Astrocyte of the hippocampus (primary cell): Measurements from ENCODE around the gene KRTAP10-6.
"Not testable (repeated sequence)": the region's sequence is repeated elsewhere in the genome, so short reads cannot be mapped to it uniquely, and the experiment has no call there.

Experiments
- DNase-seq: peaks from one replicate; pipeline ENCODE4 v3.0.0; 2011; ENCODE audit warnings: low read depth, low spot score

The KRTAP10-6 gene

DNA sequence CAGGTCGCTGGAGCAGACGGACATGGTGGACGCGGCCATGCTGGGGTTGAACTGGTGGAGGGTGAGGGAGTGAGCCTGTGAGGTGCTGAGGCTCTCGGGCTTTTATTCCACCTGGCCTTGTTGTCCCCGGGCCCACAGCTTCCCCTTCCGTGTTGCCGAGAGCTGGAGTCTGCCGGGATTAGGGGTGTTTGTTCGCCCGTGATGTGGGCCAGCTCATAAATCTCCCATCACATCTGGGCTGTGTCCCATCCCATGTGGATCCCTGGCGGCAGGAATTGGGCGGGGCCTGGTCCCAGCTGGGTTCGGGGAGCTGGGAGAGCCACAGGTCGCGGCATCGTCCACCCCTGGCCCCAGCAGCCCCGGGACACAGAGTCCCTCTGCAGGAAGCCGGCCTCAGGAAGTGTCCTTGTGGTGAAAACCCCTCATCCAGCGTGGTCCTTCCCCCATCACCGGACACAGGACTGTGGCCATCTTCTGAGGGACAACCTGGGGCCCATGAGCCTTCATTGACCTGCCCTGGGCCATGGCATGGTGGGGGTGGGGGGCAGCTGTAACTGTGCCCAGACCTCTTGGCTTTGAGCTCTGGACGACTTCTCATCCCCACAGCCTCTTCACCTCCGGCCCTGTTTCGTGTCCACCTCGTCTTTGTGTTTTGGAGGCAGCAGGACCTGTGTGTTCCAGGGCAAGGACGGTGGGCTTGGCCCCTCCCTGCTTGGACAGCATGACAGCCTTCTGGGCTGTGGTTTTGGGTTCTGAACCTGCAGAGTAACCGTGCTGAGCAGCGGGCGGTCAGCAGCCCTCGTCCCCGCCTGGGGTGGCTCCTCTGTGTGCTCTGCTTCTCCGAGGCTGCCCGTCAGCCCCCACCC lies at the start of gene KRTAP10-6:
KRTAP10-6 (minus strand) TSS at position 60 of the 866 bp plus-strand sequence; CDS start at position 39, 21 bp downstream.
- no peak for DNase-seq

DNA sequence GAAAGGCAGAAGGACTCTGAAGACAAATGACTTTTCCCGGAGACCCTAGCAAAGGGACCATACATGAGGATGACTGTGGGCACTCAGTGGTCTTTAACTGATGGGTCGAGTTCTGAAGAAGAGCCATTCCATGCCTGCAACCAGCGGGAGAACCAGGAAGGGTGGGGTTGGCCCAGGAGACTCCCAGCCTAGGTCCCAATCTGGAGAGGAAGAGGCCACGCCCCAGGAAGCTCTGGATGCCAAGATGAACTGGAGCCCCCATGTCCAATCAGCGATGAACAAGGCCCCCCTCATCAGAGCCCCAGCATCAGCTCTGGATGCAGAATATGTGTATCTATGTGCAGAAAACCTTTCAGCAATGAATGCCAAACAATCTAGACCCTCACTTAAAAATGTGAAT lies 48.5 kb upstream of the KRTAP10-6 start:
- no peak for DNase-seq

DNA sequence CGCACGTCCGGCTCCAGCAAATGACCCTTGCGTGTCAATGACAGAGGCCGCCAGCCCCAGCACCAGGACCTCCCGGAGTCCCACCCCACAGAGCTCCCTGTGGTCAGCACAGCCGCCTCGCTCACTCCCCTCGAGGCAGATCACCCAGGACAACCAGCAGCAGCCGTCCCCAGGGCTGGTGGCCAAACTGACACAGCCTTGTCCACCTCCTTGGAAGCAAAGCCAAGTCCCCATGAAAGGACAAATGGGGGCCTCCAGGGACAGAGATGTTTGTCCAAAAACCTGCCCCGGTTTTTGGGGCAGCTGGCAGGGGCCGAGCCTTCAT lies 47.0 kb upstream of the KRTAP10-6 start:
- DNase-seq, result no peak

- DNase-seq, result not testable (repeated sequence)
Observed at GRCh38 chr21:44638506-44639330, 46.4 kb upstream of the KRTAP10-6 start.

DNA sequence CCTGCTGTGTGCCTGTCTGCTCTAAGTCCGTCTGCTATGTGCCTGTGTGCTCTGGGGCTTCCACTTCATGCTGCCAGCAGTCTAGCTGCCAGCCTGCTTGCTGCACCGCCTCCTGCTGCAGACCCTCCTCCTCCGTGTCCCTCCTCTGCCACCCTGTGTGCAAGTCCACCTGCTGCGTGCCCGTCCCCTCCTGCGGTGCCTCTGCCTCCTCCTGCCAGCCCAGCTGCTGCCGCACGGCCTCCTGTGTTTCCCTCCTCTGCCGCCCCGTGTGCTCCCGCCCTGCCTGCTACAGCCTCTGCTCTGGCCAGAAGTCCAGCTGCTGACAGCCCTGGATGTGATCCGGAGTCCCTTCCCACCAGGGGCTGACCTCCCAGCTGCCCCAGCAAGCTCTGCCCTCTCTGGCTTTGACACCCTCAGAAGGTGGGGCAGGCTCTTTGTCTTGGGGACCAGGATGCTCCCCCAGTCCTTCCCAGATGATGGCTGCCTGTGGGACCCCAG lies 45.6 kb upstream of the KRTAP10-6 start:
- DNase-seq, result not testable (repeated sequence)

DNA sequence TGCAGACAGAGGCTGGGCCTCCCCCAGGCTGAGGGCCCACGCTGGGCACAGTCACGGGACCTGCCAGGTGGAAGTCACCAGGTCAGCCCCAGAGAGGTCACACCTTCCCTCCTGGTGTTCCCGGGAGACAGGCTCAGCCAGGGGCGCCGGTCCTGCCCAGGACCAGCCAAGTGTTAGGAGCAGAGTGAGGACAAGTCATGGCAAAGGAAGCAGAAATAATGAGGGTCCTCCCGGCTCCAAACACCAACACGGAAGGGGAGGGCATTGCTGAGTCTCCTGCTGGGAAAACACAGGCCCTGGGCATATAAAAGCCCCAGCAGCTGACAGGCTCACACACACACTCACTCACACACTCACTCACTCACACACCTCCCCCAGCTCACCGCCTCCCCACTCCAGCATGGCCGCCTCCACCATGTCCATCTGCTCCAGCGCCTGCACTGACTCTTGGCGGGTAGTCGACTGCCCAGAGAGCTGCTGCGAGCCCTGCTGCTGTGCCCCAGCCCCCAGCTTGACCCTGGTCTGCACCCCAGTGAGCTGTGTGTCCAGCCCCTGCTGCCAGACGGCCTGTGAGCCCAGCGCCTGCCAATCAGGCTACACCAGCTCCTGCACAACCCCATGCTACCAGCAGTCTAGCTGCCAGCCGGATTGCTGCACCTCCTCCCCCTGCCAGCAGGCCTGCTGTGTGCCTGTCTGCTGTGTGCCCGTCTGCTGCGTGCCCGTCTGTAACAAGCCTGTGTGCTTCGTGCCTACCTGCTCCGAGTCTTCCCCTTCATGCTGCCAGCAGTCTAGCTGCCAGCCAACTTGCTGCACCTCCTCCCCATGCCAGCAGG lies 44.9 kb upstream of the KRTAP10-6 start, which contains the start of gene KRTAP10-10:
KRTAP10-10 (plus strand) TSS at position 339 of the 833 bp plus-strand sequence; CDS start at position 401, 62 bp downstream.
- no peak for DNase-seq

DNA sequence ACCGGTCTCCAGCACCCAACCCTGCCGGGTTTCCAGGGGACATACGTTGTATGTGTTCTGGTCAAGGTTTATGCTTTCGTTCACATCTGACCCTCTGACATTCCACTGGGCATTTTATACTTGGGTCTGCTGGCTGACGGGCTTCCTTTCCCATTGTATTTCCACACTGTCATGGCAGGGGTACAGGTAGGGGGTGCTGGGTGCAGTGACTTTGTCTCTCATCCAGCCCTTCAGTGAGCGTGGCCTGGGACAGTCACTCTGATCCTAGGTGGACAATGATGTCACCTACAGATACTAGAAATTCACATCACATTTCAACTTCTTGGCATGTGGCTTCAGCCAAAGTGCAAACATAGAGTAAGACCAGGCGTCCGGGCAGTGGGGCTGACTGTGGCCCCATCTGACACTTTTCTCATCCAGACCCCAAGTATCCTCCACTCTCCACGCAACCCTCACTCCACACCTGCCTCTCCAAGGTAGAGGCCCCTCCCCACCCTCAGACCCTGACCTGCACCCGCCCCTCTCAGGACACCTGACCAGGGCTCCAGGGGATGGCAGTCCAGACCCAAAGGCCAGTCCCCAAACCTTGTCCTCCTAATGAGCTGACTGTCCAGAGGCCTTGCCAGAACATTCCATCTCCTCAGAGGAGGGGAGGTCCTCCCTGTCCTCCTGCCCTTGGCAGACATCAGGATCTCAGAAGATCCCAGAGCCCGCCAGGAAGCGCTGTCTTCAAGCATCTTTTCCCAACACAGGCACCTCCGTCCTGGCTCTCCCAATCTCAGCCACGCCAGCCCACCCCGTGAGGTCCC lies 44.1 kb upstream of the KRTAP10-6 start:
- no peak for DNase-seq

DNA sequence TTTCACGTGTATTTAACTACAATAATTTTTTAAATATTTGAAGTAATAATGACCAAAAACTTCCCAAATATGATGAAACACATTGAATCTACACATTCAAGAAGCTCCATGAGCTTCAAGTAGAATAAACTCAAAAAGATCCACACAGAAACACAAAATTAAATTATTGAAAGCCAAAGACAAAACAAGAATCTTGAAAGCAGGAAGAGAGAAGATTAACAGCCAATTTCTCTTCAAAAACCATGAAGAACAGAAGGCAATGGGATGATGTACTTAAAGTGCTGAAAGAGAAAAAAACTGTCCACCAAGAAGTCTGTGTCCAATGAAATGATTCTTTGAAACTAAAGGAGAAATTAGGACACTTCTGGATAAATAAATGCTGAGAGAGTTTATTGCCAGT lies 39.8 kb upstream of the KRTAP10-6 start:
- no peak for DNase-seq

- DNase-seq, result no peak
Observed at GRCh38 chr21:44630440-44630839, 38.1 kb upstream of the KRTAP10-6 start.

GRCh38 chr21:44628707-44629391 lies 36.5 kb upstream of the KRTAP10-6 start:
- no peak for DNase-seq

DNA sequence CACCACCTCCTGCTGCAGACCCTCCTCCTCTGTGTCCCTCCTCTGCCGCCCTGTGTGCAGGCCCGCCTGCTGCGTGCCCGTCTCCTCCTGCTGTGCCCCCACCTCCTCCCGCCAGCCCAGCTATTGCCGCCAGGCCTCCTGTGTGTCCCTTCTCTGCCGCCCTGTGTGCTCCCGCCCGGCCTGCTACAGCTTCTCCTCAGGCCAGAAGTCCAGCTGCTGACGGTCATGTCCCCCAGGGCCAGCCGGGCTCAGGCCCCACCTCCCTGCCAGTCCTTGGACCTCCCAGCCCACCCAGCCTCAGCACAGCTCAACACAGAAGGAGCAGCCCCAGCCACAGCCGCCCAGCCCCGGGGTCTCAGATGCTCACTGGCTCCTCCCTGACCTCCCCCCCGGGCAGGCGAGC lies 35.5 kb upstream of the KRTAP10-6 start:
- DNase-seq, result not testable (repeated sequence)

- not testable (repeated sequence) for DNase-seq
Observed at GRCh38 chr21:44627181-44627822, 35.0 kb upstream of the KRTAP10-6 start.

DNA sequence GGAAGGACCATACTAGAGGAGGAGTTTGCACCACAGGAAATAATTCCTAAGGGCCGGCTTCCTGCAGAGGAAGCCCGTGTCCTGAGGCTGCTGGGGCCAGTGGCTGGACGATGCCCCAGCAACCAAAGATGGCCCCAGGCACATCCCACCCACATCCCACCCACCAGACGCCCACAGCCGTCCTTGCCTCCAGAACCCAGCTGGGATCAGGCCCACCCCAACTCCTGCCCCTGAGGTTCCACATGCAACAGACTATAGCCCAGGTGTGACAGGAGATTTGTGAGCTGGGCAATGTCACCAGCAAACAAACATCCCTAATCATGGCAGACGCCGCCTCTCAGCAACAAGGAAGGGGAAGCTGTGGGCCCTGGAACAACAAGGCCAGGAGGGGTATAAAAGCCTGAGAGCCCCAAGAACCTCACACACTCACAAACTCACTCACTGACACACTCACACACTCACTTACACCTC lies 34.4 kb upstream of the KRTAP10-6 start, which contains the start of gene KRTAP10-9:
KRTAP10-9 (plus strand) TSS at position 421 of the 471 bp plus-strand sequence. CDS start 79 bp downstream, outside the sequence.
- no peak for DNase-seq

DNA sequence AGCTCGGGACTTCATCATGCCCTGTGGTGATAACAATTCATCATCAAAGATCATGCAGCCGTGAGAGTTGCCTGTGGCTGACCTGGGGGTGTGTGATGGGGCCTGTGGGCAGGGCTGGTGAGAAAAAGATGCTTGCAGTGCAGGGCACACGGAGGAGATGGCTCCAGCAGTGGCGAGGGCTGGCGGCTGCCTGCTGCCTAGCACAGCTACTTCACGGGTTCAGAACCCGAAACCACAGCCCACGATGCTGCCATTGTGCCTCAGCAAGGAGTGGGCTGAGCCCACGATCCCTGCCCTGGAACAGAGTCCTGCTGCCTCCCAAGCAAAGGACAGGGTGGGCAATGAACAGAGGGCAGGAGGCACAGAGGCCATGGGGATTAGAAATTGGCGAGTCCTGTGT lies 34.0 kb upstream of the KRTAP10-6 start:
- DNase-seq, result no peak

DNA sequence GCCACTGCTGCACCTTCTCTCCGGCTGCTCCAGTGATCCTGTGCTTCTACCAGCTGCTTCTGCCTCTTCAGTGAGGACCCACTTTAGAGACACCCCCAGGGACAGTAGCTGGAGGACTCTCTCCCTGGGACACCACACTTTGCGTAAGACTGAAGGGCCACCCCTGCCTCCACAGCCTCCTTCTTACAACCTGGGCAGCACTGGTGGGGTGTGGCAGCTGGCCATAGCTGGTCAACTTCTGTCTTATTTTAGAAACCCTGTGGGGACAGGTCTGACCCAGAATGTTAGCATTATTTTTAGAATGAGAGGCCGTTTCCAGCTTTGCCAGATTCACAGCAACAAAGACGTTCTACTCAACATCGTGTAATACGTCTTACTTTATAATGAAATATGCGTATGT lies 33.5 kb upstream of the KRTAP10-6 start:
- DNase-seq, result no peak

DNA sequence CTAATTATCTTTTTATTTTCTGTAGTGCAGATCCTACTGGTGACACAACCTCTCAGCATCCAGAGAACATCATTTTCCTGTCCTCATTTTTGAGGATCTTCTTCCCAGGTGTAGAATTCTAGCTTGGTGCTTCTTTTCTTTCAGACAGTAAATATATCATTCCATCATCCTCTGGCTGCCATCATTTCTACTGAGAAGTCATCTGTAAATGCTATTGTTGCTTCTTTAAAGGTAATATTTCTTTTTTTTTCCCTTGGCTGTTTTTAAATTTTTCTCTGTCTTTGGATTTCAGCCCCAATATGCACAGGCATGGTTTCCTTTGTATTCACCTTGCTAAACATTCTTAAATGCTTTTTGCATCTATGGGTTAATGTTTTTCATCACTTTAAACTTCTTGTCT lies 31.3 kb upstream of the KRTAP10-6 start:
- DNase-seq, result no peak

DNA sequence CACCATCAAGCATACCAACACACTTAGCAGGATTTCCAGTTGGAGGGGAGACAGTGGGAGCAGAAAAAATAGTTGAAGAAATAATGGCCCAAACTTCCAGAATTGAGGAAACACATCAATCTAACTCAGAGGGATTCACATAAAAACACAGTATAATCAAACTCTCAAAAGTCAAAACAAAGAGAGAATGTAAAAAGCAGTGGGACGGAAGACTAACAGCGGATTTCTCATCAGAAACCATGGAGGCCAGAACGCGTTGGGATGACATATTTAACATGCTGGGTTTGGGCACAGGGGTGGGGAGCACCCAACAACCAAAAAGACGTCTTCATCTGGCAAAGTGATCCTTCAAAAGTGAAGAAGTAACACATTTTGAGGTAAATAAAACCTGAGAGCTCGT lies 27.6 kb upstream of the KRTAP10-6 start:
- no peak for DNase-seq

DNA sequence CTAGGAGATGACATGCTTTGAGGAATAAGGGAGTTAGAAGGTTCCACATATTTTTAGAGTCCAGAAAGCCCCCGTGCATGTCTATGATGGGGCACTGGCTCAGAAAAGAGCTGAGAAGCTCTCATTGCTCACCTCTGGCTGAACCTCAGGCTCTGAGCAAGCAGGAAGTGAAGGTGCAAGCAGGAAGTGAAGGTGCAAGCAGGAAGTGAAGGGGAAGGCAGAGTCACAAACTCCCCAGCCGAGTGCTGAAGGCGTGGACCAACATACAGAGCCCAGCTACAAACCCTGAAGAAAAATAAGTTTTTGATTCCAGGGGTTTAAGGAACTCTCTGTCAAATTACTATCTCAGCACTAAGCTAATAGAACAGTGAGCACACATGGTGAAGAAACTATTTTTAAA lies 26.6 kb upstream of the KRTAP10-6 start:
- no peak for DNase-seq

- DNase-seq, result no peak
Observed at GRCh38 chr21:44618504-44618903, 26.2 kb upstream of the KRTAP10-6 start.
